ENCODE data around the gene OR8D2. TPM values are rescaled to one million over a fixed set of nuclear protein-coding genes. Genes with fewer than 3 reads are reported as not detected.
"Not testable (repeated sequence)": the region's sequence is repeated elsewhere in the genome, so short reads cannot be mapped to it uniquely, and the experiment has no call there.

The OR8D2 gene
- polyA plus RNA-seq, 10 donors, result not detected

DNA sequence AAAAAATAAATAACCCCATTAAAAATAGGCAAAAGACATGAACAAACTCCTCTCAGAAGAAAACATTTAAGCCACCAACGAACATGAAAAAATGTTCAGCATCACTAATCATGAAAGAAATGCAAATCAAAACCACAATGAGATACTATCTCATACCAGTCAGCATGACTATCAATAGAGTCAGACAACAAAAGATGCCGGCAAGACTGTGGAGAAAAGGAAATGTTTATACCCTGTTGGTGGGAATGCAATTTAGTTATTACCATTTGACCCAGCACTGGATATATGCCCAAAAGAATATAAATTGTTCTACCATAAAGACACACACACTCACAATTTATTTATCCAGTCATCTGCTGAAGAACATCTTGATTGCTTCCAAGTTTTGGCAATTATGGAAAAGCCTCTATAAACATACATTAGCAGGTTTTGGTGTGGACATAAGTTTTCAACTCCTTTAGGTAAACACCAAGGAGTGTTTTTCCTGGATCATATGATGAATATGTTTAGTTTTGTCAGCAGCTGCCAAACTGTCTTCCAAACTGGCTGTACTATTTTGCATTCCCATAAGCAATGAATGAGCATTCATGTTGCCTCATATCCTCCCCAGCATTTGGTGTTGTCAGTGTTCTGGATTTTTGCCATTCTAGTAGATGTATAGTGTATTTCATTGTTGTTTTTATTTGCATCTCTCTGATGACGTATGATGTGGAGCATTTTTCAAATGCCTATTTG is 34.2 kb downstream of the OR8D2 start:
- peak in 1 of 3 donors; percentile 33 for DNase-seq

GRCh38 chr11:124278261-124278660 is 41.7 kb downstream of the OR8D2 start:
- no peak for DNase-seq

DNA sequence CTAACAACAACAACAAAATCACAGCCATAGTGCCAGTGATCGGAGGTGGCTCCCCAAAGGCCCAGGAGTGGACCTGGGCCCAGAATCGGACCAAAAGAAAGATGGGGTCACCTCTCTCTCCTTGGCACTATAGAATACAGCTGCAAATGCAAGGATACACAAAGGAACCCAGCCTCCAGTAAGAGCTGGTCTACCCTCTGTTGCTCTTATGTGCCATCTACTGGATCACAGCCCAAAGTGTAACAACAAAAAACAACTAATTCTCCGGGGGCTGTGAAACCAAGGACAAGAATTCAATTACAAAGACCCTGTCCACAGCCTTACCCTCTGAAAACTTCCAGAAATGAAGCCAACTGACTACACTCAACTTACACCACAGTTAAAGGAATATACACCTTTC is 42.2 kb downstream of the OR8D2 start:
- no peak for DNase-seq

DNA sequence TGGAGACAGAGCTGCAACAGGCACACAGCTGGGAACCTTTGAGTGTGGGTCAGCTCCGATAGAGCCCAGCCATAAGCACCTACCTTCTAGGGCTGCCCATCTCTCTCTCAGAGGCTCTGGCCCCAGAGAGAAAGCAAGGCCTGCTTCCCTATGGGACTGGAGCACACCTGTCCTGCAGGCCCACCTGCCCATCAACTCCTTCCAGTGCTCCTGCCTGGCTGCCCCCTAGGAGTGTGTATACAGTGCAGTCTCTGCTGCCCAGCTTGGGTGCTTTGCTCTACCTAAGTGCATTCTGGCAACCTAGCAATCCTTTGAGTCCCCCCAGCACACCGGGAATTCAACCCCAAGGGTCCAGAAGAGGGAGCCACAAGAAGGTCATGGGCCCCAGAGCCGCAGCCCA is 42.8 kb downstream of the OR8D2 start:
- no peak for DNase-seq

DNA sequence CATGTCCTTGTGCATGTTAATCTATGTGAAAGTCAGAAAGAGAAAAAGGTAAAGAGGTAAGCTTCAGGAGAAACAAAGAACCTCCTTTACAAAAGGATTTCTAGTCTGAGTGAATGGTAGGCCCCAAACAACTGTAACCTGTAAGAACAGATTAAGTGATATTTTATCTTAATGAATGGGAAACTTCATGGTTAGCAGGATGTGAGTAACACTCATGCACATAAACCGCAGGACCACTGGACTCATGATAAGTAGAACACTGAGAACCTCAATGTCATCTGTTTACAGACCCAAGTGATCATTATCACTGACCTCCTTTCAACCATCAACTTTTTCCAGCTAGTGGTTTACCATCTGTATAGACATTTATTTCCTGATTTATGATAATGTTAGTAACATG is 43.9 kb downstream of the OR8D2 start:
- DNase-seq, result no peak

GRCh38 chr11:124274000-124274399 is 46.0 kb downstream of the OR8D2 start:
- no peak for DNase-seq

GRCh38 chr11:124270886-124271285 is 49.1 kb downstream of the OR8D2 start:
- not testable (repeated sequence) for DNase-seq

Other genes with a start within 250 kb of the OR8D2 start
- gene VWA5A, start 204.7 kb downstream of the OR8D2 start, polyA plus RNA-seq (ENCODE audit: insufficient read length in 10 of 10), result 100 to 1,000 TPM in 7 of 10 donors, 10 to 100 TPM in 3; 73.6 to 136 (median 107) TPM
- not detected for gene OR10D3, start 136.9 kb downstream of the OR8D2 start, polyA plus RNA-seq (ENCODE audit: insufficient read length in 10 of 10)
- under 1 TPM in 1 of 10 donors, not detected in 9; 0.06 TPM for gene OR8G1, start 79.1 kb downstream of the OR8D2 start, polyA plus RNA-seq (ENCODE audit: insufficient read length in 10 of 10)
- gene OR8G5, start 63.8 kb downstream of the OR8D2 start, polyA plus RNA-seq (ENCODE audit: insufficient read length in 10 of 10), result under 1 TPM in 5 of 10 donors, not detected in 5; 0.20 to 0.32 (median 0.26) TPM
- gene OR8D1, start 6.2 kb downstream of the OR8D2 start, polyA plus RNA-seq (ENCODE audit: insufficient read length in 10 of 10), result under 1 TPM in 6 of 10 donors, not detected in 4; 0.01 to 0.09 (median 0.03) TPM
- gene OR8B2, start 64.3 kb upstream of the OR8D2 start, polyA plus RNA-seq (ENCODE audit: insufficient read length in 10 of 10), result not detected
- not detected for gene OR8B3, start 78.8 kb upstream of the OR8D2 start, polyA plus RNA-seq (ENCODE audit: insufficient read length in 10 of 10)
- not detected for gene OR8B4, start 104.7 kb upstream of the OR8D2 start, polyA plus RNA-seq (ENCODE audit: insufficient read length in 10 of 10)
- gene OR8B8, start 125.5 kb upstream of the OR8D2 start, polyA plus RNA-seq (ENCODE audit: insufficient read length in 10 of 10), result not detected
- gene OR8B12, start 223.5 kb upstream of the OR8D2 start, polyA plus RNA-seq (ENCODE audit: insufficient read length in 10 of 10), result not detected
- under 1 TPM in 9 of 10 donors, not detected in 1; 0.11 to 0.99 (median 0.27) TPM for gene OR8A1, start 249.8 kb upstream of the OR8D2 start, polyA plus RNA-seq (ENCODE audit: insufficient read length in 10 of 10)